ENCODE data around the gene BAZ2B. TPM values are rescaled to one million over a fixed set of nuclear protein-coding genes. Genes with fewer than 3 reads are reported as not detected.

Gene BAZ2B
- total RNA-seq, 2 experiments from 2014 or later, result 3.7 to 11.8 TPM

DNA sequence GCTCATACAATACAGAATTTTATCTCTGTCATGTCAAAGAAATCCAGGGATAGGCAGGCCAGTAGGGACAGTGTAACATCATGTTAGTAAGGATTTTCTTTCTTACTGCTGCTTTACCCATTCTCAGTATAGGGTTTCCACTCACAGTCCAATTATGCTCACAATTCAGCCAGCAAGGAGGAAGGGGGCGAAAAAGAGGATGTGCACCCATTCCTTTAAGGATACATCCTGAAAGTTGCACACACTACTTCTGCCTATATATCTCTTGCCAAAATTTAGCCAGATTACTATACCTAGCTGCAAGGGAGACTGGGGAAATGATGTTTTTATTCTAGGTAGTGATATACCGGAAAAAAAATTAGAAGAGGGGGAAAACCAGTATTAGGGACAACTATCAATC lies 66.1 kb downstream of the BAZ2B start:
- ChIA-PET POLR2A (interaction anchor here (0.6 to 0.7 kb wide), 3 partner anchors 64 to 180 kb away, joined by 3 to 4 read pairs (median 3); no protein-coding TSS in a partner anchor), CTCF (ENCODE audit: unreplicated experiment) (no interaction called here)
- H3K9me2 ChIP-seq (ENCODE audit: insufficient read depth, low read length), result no peaks in the 10 kb centered on the region
- H3K27ac ChIP-seq (ENCODE audit: low read depth, low read length, poor library complexity, severe bottlenecking), result no peak overlapping the region
- intact Hi-C loops (cut with micrococcal nuclease; ENCODE audit: unreplicated experiment), result loop anchor here (10.0 kb wide), 1 partner anchor 255 kb away; no protein-coding TSS in a partner anchor
- H3K4me2 ChIP-seq (ENCODE audit: low read length), result no peak overlapping the region
- no peaks in the 10 kb centered on the region for H3K79me2 ChIP-seq (ENCODE audit: insufficient read depth, low read depth, low read length)
- no peaks in the 10 kb centered on the region for H4K20me1 ChIP-seq (ENCODE audit: insufficient read depth, low read length)
- no peak overlapping the region for H3K4me3 ChIP-seq (ENCODE audit: low read depth, low read length, poor library complexity, severe bottlenecking)
- no peaks in the 10 kb centered on the region for H3K36me3 ChIP-seq (ENCODE audit: insufficient read depth, low read length)
- BruUV-seq (replicated peaks), result no TSS peak
- H3K4me1 ChIP-seq (ENCODE audit: insufficient read depth, low read length, poor library complexity, severe bottlenecking), result no peaks in the 10 kb centered on the region
- no peak for DNase-seq (ENCODE audit: low spot score)
- TF ChIP-seq EZH2phosphoT487 (IDR thresholded peaks at IDR 0.05; ENCODE audit: borderline replicate concordance, low read depth, low read length) (no peak), CTCF (conservative IDR thresholded peaks at IDR 0.05; ENCODE audit: low read length) (no peak)
- no peak overlapping the region for H2AFZ ChIP-seq (ENCODE audit: low read length)
- no peaks in the 10 kb centered on the region for H3K9me3 ChIP-seq (ENCODE audit: low read length)

- CTCF ChIA-PET (ENCODE audit: unreplicated experiment), result no interaction called here
- intact Hi-C loops (cut with micrococcal nuclease; ENCODE audit: unreplicated experiment), result no loop called here
These were observed 67.1 kb downstream of the BAZ2B start for GRCh38 chr2:159549234-159549633.

More at GRCh38 chr2:159549234-159549633, 67.1 kb downstream of the BAZ2B start:
- H3K36me3 ChIP-seq (ENCODE audit: insufficient read depth, low read length), result no peaks in the 10 kb centered on the region
- POLR2A ChIA-PET, result interaction anchor here (0.6 to 0.7 kb wide), 3 partner anchors 37 to 629 kb away, joined by 3 to 4 read pairs (median 3); no protein-coding TSS in a partner anchor
- no peak overlapping the region for H3K27ac ChIP-seq (ENCODE audit: low read depth, low read length, poor library complexity, severe bottlenecking)
- H3K9me3 ChIP-seq (ENCODE audit: low read length), result no peaks in the 10 kb centered on the region
- H3K79me2 ChIP-seq (ENCODE audit: insufficient read depth, low read depth, low read length), result no peaks in the 10 kb centered on the region
- no peak for TF ChIP-seq EZH2phosphoT487 (IDR thresholded peaks at IDR 0.05; ENCODE audit: borderline replicate concordance, low read depth, low read length)
- no peak for TF ChIP-seq CTCF (conservative IDR thresholded peaks at IDR 0.05; ENCODE audit: low read length)
- no peak for DNase-seq (ENCODE audit: low spot score)
- H2AFZ ChIP-seq (ENCODE audit: low read length), result no peak overlapping the region
- no peaks in the 10 kb centered on the region for H4K20me1 ChIP-seq (ENCODE audit: insufficient read depth, low read length)
- H3K9me2 ChIP-seq (ENCODE audit: insufficient read depth, low read length), result no peaks in the 10 kb centered on the region
- no peaks in the 10 kb centered on the region for H3K4me1 ChIP-seq (ENCODE audit: insufficient read depth, low read length, poor library complexity, severe bottlenecking)
- H3K4me2 ChIP-seq (ENCODE audit: low read length), result no peak overlapping the region
- no TSS peak for BruUV-seq (replicated peaks)
- no peak overlapping the region for H3K4me3 ChIP-seq (ENCODE audit: low read depth, low read length, poor library complexity, severe bottlenecking)
